NCI-H2029 (cell line): ENCODE results near the gene PKNOX1.
"Not testable (repeated sequence)": the region's sequence is repeated elsewhere in the genome, so short reads cannot be mapped to it uniquely, and the experiment has no call there.

Experiments used
- DNase-seq: peaks from one replicate; lab custom pipeline; 2025; lab: John Stamatoyannopoulos, UW

Gene PKNOX1, protein sequence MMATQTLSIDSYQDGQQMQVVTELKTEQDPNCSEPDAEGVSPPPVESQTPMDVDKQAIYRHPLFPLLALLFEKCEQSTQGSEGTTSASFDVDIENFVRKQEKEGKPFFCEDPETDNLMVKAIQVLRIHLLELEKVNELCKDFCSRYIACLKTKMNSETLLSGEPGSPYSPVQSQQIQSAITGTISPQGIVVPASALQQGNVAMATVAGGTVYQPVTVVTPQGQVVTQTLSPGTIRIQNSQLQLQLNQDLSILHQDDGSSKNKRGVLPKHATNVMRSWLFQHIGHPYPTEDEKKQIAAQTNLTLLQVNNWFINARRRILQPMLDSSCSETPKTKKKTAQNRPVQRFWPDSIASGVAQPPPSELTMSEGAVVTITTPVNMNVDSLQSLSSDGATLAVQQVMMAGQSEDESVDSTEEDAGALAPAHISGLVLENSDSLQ

DNA sequence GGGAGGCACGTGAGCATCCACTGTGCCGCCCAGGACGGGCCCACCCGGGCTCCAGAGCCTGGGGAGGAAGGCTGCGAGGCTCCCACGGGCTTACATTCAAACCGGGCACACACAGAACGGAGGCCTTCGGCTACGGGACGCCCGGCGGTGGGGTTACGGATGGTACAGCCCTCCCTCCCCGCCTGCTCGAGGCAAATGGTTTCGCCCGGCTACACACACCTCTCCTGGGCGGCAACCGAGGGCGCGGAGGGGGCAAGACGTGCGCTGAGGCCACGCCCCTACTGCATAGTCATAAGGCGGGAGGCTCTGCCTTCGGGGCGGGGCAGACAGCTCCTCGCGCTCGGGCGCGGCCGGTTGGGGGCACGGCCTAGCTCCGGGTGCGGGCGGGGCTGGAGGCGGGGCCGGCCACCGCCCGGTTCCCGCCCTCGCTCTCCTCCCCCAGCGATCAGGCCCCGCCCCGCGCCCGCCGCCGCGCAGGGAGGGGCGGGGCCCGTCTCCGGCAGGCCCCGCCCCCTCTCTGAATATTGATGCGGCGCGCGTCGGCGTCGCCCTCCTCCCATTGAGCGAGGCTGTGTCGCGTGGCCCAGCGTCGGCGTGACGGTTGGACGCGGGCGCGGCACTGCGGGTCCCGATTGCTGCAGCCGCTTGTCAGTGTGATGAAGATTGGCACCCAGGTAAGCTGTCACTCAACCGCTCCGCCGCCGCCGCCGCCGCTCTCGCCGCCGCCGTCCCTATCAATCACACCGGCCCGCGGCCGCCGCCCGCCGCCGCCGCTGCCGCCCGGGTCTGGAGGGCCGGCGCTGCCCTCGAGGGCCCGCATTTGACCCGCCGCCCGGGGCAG is at the start of gene PKNOX1:
PKNOX1 (plus strand) TSS at position 572 of the 841 bp plus-strand sequence. CDS start 29,820 bp downstream, outside the sequence.
- DNase-seq = peak; percentile 98

DNA sequence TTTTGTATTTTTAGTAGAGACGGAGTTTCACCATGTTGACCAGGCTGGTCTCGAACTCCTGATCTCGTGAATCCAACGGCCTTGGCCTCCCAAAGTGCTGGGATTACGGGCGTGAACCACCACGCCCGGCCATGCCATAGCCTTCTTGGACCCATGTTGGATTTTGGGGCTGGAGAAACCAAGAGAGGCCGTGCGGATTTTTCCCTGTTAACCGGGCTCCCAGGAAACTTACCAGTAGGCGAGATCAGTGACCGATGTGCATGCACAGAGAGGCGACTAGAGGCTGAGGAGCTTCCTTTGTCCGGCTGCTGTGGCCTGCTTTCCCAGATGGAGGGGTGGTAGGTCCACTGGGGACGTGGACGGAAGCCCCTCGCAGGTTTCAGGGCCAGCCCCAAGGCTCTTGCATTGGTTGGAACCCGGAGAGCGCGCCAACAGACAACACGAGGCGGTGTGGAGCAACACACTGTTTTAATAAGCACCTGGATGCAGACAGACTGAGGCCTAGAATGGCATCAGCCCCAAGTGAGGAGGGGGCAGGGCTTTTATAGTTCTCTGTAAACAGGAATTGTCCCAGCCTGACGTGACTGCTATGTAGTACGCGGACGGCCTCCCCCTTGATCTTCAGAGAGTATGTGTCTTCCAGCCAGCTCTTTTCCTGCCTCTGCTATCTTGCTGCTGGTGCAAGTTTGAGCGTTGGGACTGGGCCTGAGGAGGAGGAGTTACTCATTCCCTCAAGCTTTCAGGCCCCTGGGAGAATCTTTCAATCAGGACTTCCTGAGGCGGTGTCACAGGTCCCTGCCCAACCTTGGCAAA is 49.0 kb upstream of the PKNOX1 start, which contains the start of gene ERVH48-1:
ERVH48-1 (minus strand) TSS at position 517 of the 813 bp plus-strand sequence. CDS start 6,624 bp downstream, outside the sequence.
- no peak for DNase-seq

DNA sequence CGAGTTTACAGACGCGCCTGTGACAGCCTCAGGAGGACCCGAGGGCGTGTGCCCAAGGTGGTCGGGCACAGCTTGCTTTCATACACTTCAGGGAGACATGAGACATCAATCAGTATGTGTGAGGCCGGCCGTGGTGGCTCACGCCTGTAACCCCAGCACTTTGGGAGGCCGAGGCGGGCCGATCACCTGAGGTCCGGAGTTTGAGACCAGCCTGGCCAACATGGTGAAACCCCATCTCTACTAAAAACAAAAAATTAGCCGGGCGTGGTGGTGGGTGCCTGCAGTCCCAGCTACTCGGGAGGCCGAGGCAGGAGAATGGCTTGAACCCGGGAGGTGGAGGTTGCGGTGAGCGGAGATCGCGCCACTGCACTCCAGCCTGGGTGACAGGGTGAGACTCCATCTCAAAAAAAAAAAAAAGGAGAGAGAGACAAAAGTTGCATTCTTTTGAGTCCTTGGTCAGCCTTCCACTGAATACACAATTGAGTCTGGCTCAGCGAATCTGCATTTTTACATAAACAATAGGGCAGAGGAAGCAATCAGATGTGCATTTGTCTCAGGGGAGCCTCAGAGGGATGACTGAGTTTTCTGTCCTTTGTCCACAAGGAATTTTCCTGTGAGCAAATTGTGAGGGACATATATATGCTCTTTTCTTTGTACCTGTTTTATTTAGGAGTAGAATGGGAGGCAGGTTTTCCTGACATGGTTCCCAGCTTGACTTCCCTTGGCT is 46.7 kb upstream of the PKNOX1 start:
- not testable (repeated sequence) for DNase-seq

DNA sequence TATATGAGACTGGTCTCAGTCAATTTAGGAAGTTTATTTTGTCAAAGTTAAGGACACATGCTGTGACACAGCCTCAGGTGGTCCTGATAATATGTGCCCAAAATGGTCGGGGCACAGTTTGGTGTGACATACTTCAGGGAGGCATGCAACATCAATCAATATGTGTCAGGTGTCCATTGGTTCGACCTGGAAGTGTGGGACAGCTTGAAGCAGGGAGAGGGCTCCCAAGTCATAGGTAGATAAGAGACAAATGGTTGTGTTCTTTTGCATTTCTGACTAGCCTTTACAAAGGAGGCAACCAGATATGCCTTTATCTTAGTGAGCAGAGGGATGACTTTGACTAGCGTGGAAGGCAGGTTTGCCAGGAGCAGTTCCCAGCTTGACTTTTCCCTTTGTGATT is 44.4 kb upstream of the PKNOX1 start:
- DNase-seq = no peak

DNA sequence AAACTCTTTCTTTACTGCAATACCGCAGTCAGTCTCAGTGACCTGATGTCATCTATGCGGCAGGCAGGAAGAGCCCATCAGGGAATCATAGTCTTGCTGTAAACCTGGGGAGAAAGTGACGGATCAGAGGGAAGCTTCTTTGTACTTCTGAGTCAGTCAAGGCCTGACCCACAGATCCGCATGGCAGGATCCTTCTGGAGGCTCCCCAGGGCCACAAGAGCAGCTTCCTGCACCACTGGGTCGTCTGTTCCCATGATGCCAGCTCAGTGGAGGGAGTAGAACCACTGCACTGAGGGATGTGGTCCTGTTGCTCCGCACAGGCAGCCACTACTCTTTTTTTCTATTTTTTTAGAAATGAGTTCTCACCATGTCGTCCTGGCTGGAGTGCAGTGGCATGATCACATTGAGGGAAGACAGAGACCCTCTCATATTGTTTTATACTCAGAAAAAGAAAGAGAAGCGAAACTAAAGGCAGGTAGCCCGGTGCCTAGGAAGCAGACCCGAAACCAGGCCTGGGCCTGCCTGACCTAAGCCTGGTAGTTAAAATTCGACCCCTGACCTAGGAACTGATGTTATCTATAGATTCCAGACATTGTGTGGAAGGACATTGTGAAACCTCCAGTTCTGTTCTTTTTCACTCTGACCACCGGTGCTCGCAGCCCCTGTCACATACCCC is 42.7 kb upstream of the PKNOX1 start:
- no peak for DNase-seq

DNA sequence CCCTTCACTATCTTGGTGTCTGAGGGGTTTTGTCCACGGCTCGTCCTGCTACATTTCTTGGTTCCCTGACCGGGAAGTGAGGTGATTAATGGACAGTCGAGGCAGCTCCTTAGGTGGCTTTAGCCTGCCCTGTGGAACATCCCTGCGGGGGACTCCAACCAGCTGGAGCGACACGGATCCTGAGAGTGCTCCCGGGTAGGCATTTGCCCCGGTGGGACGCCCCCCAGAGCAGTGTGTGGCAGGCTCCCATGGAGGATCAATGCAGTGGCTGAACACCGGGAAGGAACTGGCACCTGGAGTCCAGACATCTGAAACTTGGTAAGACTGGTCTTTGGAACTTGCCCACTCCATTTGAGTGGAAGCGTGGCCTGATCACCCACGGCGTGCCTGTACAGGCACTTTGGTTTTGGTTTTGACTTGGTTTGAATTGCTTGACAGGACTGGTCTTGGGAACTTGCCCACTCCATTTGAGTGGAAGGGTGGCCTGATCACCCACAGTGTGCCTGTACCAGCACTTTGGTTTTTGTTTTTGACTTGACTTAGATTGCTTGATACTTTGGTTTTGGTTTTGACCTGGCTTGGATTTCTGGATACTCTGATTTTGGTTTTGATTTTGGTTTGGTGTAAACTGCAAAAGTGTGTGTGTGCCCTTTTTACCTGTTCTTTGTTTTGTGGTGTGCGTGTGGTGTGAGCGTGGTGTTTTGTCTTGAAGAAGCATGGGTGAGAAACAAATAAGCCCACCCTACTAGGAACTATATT is 41.8 kb upstream of the PKNOX1 start:
- not testable (repeated sequence) for DNase-seq

DNA sequence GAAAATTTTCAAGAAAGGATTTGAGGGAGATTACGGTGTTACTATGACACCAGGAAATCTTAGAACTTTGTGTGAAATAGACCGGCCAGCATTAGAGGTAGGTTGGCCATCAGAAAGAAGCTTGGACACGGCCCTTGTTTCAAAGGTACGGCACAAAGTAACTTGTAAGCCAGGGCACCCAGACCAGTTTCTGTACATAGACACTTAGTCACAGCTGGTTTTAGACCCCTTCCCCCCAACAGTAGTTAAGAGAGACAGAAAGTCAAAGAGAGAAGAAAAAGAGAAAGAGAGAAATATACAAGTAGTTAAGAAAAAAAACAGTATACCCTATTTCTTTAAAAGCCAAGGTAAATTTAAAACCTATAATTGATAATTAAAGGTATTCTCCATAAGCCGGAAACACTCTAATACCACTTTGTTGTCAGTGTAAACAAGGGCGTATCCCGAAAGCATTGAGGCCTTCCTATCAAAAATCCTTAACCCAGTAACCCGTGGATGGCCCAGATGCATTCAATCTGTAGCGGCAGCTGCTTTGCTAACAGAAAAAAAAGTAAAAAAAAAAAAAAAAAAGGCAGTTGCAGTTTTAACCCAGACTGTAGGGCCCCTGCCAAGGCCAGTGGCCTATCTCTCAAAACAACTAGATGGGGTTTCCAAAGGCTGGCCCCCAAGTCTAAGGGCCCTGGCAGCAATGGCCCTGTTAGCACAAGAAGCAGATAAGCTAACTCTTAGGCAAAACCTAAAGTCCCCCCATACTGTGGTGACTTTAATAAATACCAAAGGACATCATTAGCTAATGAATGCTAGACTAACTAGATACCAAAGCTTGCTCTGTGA is 41.0 kb upstream of the PKNOX1 start:
- DNase-seq = peak; percentile 28

DNA sequence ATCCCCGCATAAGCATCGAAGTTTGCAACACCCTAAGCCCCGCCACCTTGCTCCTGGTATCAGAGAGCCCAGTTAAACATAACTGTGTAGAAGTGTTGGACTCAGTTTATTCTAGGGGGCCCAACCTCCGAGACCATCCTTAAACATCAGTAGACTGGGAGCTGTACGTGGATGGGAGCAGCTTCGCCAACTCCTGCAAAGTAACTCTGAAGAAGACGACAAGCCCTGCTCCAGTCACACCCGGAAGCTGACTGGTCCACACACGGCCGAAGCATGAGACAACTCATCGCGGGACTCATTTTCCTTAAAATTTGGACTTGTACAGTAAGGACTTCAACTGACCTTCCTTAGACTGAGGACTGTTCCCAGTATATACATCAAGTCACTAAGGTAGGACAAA is 40.4 kb upstream of the PKNOX1 start:
- not testable (repeated sequence) for DNase-seq

DNA sequence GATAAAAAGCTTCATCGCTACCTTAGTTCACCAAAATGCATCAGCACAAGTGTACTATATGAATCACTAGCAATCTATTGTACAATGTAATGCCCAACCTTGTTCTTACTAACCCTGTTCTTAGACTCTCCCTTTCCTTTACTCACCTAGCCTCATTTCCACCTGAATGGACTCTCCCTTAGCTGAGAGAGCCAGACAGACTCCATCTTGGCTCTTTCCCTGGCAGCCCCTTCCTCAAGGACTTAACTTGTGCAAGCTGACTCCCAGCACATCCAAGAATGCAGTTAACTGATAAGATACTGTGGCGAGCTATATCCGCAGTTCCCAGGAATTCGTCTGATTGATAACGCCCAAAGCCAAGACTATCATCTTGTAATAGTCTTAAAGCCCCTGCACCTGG is 38.0 kb upstream of the PKNOX1 start:
- DNase-seq = not testable (repeated sequence)

DNA sequence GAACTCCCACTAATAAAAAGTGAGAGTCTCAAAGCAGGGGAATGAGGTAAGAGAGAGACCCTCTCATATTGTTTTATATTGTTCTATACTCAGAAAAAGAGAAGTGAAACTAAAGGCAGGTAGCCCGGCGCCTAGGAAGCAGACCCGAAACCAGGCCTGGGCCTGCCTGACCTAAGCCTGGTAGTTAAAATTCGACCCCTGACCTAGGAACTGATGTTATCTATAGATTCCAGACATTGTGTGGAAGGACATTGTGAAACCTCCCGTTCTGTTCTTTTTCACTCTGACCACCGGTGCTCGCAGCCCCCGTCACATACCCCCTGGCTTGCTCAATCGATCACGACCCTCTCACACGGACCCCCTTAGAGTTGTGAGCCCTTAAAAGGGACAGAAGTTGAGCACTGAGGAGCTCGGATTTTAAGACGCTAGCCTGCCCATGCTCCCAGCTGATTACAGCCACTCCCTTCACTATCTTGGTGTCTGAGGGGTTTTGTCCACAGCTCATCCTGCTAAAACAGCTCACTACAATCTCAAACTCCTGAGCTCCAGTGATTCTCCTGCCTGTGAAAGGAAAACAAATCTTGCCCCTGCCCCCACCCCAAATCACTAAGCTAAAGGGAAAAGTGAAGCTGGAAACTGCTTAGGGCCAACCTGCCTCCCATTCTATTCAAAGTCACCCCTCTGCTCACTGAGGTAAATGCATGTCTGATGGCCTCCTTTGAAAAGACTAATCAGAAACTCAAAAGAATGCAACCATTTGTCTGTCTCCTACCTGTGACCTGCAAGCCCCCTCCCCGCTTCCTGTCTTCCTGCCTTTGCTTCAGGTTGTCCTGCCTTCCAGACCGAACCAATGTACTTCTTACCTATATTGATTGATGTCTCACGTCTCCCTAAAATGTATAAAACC is 37.1 kb upstream of the PKNOX1 start:
- not testable (repeated sequence) for DNase-seq

DNA sequence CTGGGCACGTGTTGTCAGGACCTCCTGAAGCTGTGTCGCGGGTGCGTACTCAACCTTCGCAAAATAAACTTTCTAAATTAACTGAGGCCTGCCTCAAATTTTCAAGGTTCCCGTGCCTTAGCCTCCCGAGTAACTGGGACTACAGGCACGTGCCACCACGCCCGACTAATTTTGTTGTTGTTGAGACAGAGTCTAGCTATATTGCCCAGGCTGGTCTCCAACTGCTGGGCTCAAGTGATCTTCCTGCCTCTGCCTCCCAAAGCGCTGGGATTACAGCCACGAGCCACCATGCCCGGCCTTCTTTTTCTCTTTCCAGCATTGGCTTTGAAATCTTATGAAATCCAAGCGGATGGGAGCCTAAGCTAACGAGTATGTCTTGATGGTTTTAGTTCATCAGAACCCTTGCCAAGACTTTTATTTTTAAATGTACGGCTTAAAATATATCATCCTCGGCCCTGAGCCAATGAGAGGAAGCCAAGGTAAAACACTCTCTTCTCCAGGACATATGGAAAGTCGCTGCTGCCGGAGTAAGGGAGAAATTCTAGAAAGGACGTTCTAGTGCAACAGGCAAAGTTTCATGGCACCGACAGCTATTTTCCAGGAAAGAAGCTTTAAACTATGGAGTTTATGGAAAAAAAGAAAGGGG is 36.3 kb upstream of the PKNOX1 start:
- no peak for DNase-seq

DNA sequence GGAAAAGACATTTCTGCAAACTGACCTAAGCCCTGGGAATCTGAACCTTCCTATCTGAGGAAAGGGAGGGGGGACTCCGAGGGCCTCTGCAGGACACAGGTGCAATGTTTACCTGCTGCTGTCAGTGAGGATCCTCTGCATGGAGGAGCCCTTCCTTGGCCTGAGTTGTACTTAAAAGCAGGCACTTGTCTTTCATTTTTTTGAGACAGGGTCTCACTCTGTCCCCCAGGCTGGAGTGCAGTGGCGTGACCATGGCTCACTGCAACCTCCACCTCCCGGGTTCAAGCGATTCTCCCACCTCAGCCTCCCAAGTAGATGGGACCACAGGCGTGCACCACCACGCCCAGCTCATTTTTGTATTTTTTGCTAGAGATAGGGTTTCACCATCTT is 35.8 kb upstream of the PKNOX1 start:
- not testable (repeated sequence) for DNase-seq

DNA sequence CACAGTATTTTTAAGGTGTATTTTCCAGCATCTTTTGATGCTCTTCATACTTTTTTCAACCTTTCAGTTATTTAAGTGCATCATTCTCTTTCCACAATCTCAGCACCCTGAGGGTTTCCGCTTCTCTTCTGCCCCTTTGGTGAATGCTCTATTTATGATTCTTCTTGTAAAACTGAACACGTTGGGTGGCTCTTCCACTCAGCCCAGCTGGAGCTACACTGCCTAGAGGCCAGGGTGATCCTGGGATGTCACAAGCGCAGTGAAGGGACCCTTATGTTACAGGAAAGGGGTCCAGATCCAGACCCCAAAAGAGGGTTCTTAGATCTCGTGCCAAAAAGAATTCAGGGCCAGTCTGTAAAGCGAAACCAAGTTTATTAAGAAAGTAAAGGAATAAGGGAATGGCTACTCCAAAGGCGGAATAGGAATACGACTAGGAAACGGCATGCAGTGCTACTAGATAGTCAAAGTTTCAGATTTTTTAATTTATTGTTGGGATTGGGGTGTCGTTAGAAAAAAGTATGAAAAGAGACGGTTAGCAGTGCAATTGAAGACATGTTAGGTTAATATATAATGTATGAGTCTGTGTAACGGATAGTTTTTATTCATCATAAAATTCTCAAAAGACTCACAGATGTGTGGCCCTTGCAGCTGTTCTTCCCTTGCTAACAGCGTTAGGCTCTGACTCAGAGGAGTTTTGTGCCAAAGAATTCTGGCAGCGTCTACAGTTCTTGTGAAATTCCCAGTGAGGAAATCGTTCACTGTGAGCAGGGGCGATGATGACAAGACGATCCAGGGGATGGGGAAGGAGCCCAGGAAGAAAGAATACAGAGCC is 34.6 kb upstream of the PKNOX1 start:
- DNase-seq = peak; percentile 3

DNA sequence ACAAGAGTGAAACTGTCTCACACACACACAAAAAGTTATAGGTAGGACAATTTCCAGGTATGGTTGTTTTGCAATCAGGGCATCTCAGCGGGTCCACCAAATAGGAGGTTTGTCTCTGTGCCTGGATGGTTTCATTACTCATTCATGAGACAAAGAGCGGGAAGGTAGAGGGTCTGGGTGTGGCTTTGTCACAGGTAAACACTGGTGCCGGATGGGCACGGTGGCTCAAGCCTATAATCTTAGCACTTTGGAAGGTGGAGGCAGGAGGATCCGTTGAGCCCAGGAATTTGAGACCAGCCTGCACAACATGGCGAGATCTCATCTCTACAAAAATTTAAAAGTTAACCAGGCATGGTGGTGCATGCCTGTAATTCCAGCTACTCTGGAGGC is 32.7 kb upstream of the PKNOX1 start:
- no peak for DNase-seq

DNA sequence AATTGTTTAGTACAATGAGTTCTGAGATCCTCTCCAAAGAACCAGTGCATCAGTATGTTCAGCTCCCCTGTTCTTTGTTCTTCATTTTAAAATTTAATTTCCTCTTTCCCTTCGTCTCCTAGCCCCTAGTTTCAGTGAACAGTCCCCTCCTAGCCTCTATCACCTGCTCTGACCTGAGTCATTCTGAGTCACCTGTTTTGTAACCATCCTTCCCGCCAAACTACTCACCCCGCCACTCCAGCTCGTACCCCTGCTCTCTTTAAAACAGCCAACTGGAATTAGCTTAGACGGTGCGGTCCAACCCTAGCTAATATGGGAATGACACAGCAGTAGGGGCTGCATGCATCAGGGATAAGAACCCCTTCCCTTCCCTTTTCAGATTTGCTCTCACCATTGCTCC is 32.1 kb upstream of the PKNOX1 start:
- DNase-seq = no peak

DNA sequence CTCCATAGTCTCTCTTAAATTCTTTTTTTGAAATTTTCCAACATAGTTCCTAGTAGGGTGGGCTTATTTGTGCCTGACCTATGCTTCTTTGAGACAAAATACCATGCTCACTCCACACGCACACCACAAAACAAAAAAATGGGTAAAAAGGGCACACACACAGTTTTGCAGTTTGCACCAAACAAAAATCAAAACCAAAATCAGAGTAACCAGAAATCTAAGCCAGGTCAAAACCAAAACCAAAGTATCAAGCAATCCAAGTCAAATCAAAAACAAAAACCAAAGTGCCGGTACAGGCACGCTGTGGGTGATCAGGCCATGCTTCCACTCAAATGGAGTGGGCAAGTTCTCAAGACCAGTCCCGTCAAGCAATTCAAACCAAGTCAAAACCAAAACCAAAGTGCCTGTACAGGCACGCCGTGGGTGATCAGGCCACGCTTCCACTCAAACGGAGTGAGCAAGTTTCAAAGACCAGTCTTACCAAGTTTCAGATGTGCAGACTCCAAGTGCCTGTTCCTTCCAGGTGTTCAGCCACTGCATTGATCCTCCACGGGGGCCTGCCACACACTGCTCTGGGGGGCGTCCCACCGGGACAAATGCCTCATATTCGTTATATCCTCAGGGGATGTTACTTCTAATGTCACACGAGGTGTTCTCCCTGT is 25.1 kb upstream of the PKNOX1 start:
- not testable (repeated sequence) for DNase-seq
